A549 (cell line): Measurements from ENCODE around the gene INSYN2B.

Experiments used
- CEBPB ChIP-seq, 2 experiments: fragments of >200 bp in 1 of 2; sonication (Bioruptor Twin) in 1 of 2; formaldehyde crosslinking in 1 of 2; IDR thresholded peaks; 2 replicates each; pipeline ENCODE4 v1.6.1; 2012 to 2016
- CTCF ChIP-seq: fragments of >200 bp; sonication (Bioruptor Twin); formaldehyde crosslinking; IDR thresholded peaks from 3 replicates; pipeline ENCODE4 v1.5.1; 2016
- EP300 ChIP-seq, 2 experiments: fragments of >200 bp; sonication (Bioruptor Twin); formaldehyde crosslinking; IDR thresholded peaks; 2 replicates in 1 of 2; 3 replicates in 1 of 2; pipeline ENCODE4 v1.6.1; 2016 to 2017
- FOSL2 ChIP-seq, 2 experiments: fragments of 450-650 bp in 1 of 2; fragments of >200 bp in 1 of 2; sonication (Bioruptor Twin) in 1 of 2; formaldehyde crosslinking; IDR thresholded peaks; 2 replicates each; pipeline versions ENCODE4 v1.5.0 to v1.6.1; 2016 to 2020; ENCODE audit warnings: mild to moderate bottlenecking in 1 of 2, moderate library complexity in 1 of 2
- HMGXB4 ChIP-seq: fragments of 250-450 bp; sonication (Bioruptor Pico); IDR thresholded peaks from 2 replicates; pipeline ENCODE4 v1.5.0; 2021; ENCODE audit warnings: mild to moderate bottlenecking, moderate library complexity, borderline replicate concordance
- JUN ChIP-seq, 2 experiments: fragments of >200 bp; sonication (Bioruptor Twin); formaldehyde crosslinking; IDR thresholded peaks; 2 replicates in 1 of 2; 3 replicates in 1 of 2; pipeline ENCODE4 v1.6.1; 2016 to 2017
- MAZ ChIP-seq: fragments of 150-350 bp; IDR thresholded peaks from 2 replicates; pipeline ENCODE4 v1.6.1; 2014; ENCODE audit warnings: antibody characterized with exemption, low read depth, low read length, borderline replicate concordance
- MYC ChIP-seq: IDR thresholded peaks from 2 replicates; pipeline ENCODE4 v1.6.1; 2012; ENCODE audit warnings: mild to moderate bottlenecking, inconsistent platforms, low read length, improper control_type of control experiment, borderline replicate concordance
- PBX3 ChIP-seq: IDR thresholded peaks from 2 replicates; pipeline ENCODE4 v1.6.1; 2012
- POLR2A ChIP-seq: IDR thresholded peaks from 2 replicates; pipeline ENCODE4 v1.6.1; 2012; ENCODE audit warnings: mild to moderate bottlenecking, low read length
- RAD21 ChIP-seq, 2 experiments: fragments of >200 bp in 1 of 2; sonication (Bioruptor Twin) in 1 of 2; formaldehyde crosslinking in 1 of 2; IDR thresholded peaks in 1 of 2; conservative IDR thresholded peaks in 1 of 2; 2 replicates in 1 of 2; 3 replicates in 1 of 2; pipeline ENCODE4 v1.6.1; 2012 to 2018; ENCODE audit warnings: inconsistent platforms in 1 of 2
- RFX5 ChIP-seq: fragments of 450-650 bp; IDR thresholded peaks from 2 replicates; pipeline ENCODE4 v1.7.1; 2014; ENCODE audit warnings: antibody characterized with exemption, mild to moderate bottlenecking, moderate library complexity
- SMC3 ChIP-seq: fragments of >200 bp; sonication (Bioruptor Twin); formaldehyde crosslinking; IDR thresholded peaks from 3 replicates; pipeline ENCODE4 v1.6.1; 2018; ENCODE audit warnings: inconsistent platforms
- USF2 ChIP-seq: fragments of 450-650 bp; IDR thresholded peaks from 2 replicates; pipeline ENCODE4 v1.6.1; 2014; ENCODE audit warnings: antibody characterized with exemption

- TF ChIP-seq CTCF (no peak), CEBPB (IDR thresholded peaks at IDR 0.05) (no peak), RFX5 (no peak), SMC3 (no peak), JUN (IDR thresholded peaks at IDR 0.05) (no peak), FOSL2 (IDR thresholded peaks at IDR 0.05) (no peak), FOSL2 (CRISPR knock-in tag; IDR thresholded peaks at IDR 0.05) (no peak), RAD21 (conservative IDR thresholded peaks at IDR 0.05 in 1 of 2, IDR thresholded peaks at IDR 0.05 in 1 of 2) (no peak), POLR2A (no peak), MAZ (no peak), HMGXB4 (CRISPR knock-in tag) (no peak), USF2 (no peak), MYC (no peak), EP300 (IDR thresholded peaks at IDR 0.05) (no peak), PBX3 (no peak)
These were observed 25.5 kb downstream of the INSYN2B start for GRCh38 chr5:169954786-169955185.
